Hepatocyte (in vitro differentiated cells): ENCODE measurements around the gene CD163L1.

Source experiments
- CTCF ChIP-seq: fragments of 200-600 bp; sonication (generic); IDR thresholded peaks from 2 replicates; pipeline ENCODE4 v1.5.1; 2016; ENCODE audit warnings: antibody characterized with exemption, mild to moderate bottlenecking; ENCODE audit not compliant: poor library complexity
- EZH2phosphoT487 ChIP-seq: fragments of 200-600 bp; sonication (generic); IDR thresholded peaks from one replicate; pipeline ENCODE4 v1.6.1; 2018; ENCODE audit warnings: antibody characterized with exemption, mild to moderate bottlenecking, low read depth, moderate library complexity; ENCODE audit not compliant: unreplicated experiment, severe bottlenecking

GRCh38 chr12:7346551-7347225 is 97.3 kb downstream of the CD163L1 start:
- no peak for TF ChIP-seq CTCF
- no peak for TF ChIP-seq EZH2phosphoT487
